Mesothelial cell of epicardium (in vitro differentiated cells): ENCODE results near the gene UBE2E2. TPM values are rescaled to one million over a fixed set of nuclear protein-coding genes. Genes with fewer than 3 reads are reported as not detected.

Source experiments
- DNase-seq, 2 experiments: peaks; one replicate each; pipeline ENCODE4 v3.0.0; 2021; ENCODE audit warnings: low spot score in 2 of 2; ENCODE audit not compliant: unreplicated experiment in 2 of 2
- H3K27ac Mint-ChIP-seq: 2 replicates; pipeline ENCODE4 v1.8.0; 2021; ENCODE audit warnings: mixed read lengths
- H3K27me3 Mint-ChIP-seq: 2 replicates; pipeline ENCODE4 v1.8.0; 2021; ENCODE audit warnings: low read depth, mixed read lengths
- H3K36me3 Mint-ChIP-seq: 2 replicates; pipeline ENCODE4 v1.8.0; 2021; ENCODE audit warnings: mixed read lengths
- H3K4me1 Mint-ChIP-seq: 2 replicates; pipeline ENCODE4 v1.8.0; 2021; ENCODE audit warnings: mixed read lengths
- H3K4me3 Mint-ChIP-seq: 2 replicates; pipeline ENCODE4 v1.8.0; 2021; ENCODE audit warnings: mild to moderate bottlenecking, moderate library complexity, mixed read lengths
- H3K9me3 Mint-ChIP-seq: 2 replicates; pipeline ENCODE4 v1.8.0; 2021; ENCODE audit warnings: mixed read lengths
- total RNA-seq: library from RNA; stranded (reverse); gene quantifications from 3 replicates; pipeline ENCODE4 v1.2.1, GENCODE V29; 2021
- TF ChIP-seq, protein P1 (sequence below): fragments of 200-600 bp; sonication (generic); IDR thresholded peaks from one replicate; pipeline ENCODE4 v1.5.0; 2021; ENCODE audit warnings: antibody characterized with exemption; ENCODE audit not compliant: unreplicated experiment

UBE2E2 gene
- total RNA-seq, 1 donor from 2014 or later: 42.3 TPM

DNA sequence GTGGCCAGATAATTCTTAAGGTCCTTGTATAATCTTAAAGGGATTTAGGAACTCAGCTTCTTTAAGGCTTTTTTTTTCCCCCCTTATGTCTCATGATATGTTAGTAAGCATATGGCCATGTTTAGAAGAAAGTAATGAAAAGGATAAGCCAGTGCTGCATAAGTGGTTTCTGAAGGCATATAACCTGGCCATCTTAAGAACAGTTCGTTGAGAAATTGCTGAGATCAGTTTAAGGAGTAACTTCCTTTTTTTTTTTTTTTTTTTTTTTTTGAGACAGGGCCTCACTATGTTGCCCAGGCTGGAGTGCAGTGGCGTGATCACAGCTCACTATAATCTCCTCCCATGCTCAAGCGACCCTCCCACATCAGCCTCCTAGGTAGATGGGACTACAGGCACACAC is 51.7 kb downstream of the UBE2E2 start:
- TF ChIP-seq, protein P1, sequence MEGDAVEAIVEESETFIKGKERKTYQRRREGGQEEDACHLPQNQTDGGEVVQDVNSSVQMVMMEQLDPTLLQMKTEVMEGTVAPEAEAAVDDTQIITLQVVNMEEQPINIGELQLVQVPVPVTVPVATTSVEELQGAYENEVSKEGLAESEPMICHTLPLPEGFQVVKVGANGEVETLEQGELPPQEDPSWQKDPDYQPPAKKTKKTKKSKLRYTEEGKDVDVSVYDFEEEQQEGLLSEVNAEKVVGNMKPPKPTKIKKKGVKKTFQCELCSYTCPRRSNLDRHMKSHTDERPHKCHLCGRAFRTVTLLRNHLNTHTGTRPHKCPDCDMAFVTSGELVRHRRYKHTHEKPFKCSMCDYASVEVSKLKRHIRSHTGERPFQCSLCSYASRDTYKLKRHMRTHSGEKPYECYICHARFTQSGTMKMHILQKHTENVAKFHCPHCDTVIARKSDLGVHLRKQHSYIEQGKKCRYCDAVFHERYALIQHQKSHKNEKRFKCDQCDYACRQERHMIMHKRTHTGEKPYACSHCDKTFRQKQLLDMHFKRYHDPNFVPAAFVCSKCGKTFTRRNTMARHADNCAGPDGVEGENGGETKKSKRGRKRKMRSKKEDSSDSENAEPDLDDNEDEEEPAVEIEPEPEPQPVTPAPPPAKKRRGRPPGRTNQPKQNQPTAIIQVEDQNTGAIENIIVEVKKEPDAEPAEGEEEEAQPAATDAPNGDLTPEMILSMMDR: no peak
- Mint-ChIP-seq H3K9me3 (peaks cover 5% of the 10 kb centered on the region), H3K27ac (no peak overlapping the region), H3K27me3 (no peaks in the 10 kb centered on the region), H3K36me3 (no peaks in the 10 kb centered on the region), H3K4me1 (peaks cover 7% of the 10 kb centered on the region), H3K4me3 (no peak overlapping the region)
- DNase-seq: no peak

DNA sequence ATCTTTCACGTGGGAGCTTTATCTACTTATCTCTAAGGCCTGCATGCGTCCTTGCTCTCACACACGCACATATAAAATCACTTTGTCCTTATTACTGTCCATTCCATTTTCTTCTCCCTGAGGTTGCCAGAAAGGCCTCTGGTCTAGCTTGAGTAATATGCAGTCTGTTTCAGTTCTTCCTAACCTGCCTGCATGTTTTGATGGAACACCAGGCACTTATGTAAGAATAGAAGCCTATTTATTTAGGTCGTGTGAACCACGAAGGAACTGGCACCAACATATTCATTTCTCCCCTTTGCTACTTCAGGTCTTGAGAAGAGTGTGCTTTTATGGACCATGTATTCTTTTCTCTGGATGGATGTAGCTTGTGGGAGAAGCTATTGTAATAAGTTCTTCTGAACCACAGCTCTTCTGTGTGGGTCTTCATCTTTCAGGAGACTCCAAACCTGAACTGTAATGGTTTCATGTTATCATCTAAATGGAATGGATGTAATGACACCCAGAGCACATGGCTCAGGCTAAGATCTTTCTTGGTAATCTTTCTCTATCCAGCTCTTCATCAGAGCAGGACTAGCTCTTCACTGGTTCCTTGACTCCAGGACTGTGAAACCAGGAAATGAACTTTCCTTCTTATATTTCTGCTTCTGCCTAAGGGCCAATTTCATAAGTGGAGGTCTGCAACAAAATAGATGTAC is 53.8 kb downstream of the UBE2E2 start:
- Mint-ChIP-seq H3K36me3 (no peaks in the 10 kb centered on the region), H3K9me3 (peaks cover 5% of the 10 kb centered on the region), H3K27ac (peak overlapping the region; percentile 7), H3K27me3 (no peaks in the 10 kb centered on the region), H3K4me3 (no peak overlapping the region), H3K4me1 (peaks cover 7% of the 10 kb centered on the region)
- TF ChIP-seq, protein P1: no peak
- DNase-seq: no peak

DNA sequence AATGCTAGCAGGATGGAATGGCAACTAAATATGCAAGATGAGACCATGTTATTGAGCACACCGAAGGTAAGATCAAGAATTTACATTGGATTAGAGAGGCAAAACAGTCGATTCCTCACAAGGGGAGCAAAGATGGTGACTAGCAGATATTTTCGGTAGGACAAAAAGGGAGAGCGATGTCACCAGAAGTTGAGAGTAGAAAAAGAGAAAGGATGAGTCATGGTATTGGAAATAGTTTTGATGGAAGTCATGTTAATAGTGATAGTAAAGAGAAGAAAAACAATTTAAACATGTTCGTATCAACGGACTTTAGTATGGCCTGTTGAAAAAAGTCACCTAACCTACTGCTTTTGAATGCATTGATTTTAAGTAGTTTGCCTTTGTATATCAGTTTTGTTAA is 55.0 kb downstream of the UBE2E2 start:
- Mint-ChIP-seq H3K36me3 (no peaks in the 10 kb centered on the region), H3K27ac (no peak overlapping the region), H3K4me1 (peaks cover 10% of the 10 kb centered on the region), H3K4me3 (no peak overlapping the region), H3K9me3 (peaks cover 5% of the 10 kb centered on the region), H3K27me3 (no peaks in the 10 kb centered on the region)
- DNase-seq: no peak
- TF ChIP-seq, protein P1: no peak

DNA sequence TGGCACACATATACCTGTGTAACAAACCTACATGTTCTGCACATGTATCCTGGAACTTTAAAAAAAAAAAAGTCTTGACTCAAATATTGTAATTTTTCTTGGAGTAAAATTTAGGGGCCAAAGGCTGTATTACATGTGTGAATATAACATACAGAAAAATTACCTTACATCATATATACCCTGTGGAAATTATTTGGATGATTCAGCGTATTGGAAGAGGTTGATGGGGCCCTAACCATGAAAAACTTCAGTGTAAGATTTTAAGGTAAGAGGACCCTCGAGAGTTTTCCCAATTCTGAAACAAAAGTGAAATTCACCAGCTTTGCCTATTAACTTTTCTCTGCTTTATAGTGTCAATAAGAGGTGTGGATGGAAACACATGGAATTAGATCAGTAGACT is 56.4 kb downstream of the UBE2E2 start:
- Mint-ChIP-seq H3K9me3 (peaks cover 5% of the 10 kb centered on the region), H3K36me3 (no peaks in the 10 kb centered on the region), H3K4me3 (no peak overlapping the region), H3K27ac (no peak overlapping the region), H3K4me1 (peaks cover 10% of the 10 kb centered on the region), H3K27me3 (no peaks in the 10 kb centered on the region)
- DNase-seq: no peak
- TF ChIP-seq, protein P1: no peak

DNA sequence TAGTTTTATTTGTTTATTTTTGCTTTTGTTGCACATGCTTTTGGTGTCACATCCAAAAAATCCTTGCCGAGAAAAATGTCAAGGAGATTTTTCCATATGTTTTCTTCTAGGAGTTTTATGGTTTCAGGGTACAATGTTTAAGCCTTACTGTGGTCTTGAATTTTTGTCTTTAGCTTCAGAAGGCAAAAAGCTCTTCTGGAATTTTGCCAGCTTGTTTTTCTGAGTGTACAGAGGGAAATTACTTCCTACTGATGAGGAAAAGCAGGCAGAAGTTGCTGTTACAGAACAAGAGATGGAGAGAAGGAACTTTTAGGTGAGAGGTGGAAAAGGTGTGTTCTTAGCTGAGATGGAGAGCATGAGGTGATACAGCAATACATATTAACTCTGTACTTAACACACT is 59.6 kb downstream of the UBE2E2 start:
- TF ChIP-seq, protein P1: no peak
- no peak overlapping the region for H3K27ac Mint-ChIP-seq
- no peak for DNase-seq
- H3K27me3 Mint-ChIP-seq: no peaks in the 10 kb centered on the region
- peaks cover 9% of the 10 kb centered on the region for H3K9me3 Mint-ChIP-seq
- H3K4me1 Mint-ChIP-seq: peaks cover 3% of the 10 kb centered on the region
- no peak overlapping the region for H3K4me3 Mint-ChIP-seq
- H3K36me3 Mint-ChIP-seq: peaks cover 4% of the 10 kb centered on the region
